ENCODE results near the gene RASA3.
A peak's percentile ranks its signal among the peaks of the same experiment; 100 is the strongest.

The RASA3 gene

DNA sequence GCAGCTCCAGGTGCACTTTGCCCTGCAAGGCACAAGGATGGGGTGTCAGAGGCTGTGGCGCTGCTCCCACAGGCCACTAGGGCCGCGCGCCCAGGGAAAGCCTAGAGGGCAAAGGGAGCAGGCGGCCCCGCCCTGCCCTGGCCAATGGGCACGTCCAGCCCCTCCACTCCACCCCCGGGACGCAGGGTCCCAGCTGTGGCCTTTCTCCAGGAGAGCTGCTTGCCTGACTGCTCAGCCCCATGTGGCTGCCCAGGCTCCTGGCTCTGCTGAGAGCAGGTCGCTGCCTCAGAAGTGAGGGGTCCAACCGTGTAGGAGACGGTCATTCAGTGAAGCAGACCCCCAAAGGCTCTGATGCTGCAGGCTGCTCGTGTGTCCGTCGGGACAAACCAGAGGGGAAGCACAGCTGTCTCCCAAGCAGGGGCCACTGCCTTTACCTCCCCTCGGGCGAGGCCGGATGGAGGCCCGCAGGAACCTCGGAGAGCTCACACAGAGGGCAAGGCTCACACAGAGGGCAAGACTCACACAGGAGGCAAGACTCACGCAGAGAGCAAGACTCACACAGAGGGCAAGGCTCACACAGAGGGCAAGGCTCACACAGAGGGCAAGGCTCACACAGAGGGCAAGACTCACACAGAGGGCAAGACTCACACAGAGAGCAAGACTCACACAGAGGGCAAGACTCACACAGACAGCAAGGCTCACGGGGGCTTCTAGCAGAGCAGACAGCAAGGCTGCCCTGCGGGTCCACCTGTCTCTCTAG is 102.4 kb downstream of the RASA3 start:
- in situ Hi-C loops (cut with HindIII; ENCODE audit: low pct_ligation_motif_present, low sequenced_read_pairs): loop anchor here (10.0 kb wide), 1 partner anchor 65 kb away; no protein-coding TSS in a partner anchor
- H3K4me3 ChIP-seq (ENCODE audit: low read depth, low read length): no peak overlapping the region
- H3K27ac ChIP-seq: no peak overlapping the region
- TF ChIP-seq, protein P1, sequence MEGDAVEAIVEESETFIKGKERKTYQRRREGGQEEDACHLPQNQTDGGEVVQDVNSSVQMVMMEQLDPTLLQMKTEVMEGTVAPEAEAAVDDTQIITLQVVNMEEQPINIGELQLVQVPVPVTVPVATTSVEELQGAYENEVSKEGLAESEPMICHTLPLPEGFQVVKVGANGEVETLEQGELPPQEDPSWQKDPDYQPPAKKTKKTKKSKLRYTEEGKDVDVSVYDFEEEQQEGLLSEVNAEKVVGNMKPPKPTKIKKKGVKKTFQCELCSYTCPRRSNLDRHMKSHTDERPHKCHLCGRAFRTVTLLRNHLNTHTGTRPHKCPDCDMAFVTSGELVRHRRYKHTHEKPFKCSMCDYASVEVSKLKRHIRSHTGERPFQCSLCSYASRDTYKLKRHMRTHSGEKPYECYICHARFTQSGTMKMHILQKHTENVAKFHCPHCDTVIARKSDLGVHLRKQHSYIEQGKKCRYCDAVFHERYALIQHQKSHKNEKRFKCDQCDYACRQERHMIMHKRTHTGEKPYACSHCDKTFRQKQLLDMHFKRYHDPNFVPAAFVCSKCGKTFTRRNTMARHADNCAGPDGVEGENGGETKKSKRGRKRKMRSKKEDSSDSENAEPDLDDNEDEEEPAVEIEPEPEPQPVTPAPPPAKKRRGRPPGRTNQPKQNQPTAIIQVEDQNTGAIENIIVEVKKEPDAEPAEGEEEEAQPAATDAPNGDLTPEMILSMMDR (IDR thresholded peaks at IDR 0.05; ENCODE audit: low read depth, low read length, missing control alignments): no peak
- no peak for DNase-seq
- no peaks in the 10 kb centered on the region for H3K27me3 ChIP-seq (replicated peaks)
- H3K36me3 ChIP-seq (replicated peaks): peaks cover 39% of the 10 kb centered on the region

DNA sequence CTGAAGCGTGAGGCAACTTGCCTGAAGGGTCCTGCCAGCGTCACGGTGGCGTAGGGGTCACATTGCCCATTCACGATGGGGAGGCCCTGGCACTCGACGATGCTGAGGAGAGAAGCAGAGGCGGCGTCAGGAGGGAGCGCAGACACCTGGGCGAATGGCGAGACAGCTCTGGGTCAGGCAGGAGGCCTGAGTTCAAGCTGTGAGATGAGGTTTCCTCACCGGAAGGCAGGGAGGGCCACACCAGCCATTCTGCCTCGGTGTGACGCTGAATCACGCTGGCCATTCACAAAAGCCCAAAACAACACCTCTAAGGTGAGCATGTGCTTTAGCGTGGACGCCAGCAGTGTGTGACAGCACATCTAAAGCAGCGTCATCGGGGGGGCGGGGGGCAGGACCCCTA is 104.6 kb downstream of the RASA3 start:
- Histone ChIP-seq H3K27ac (no peak overlapping the region), H3K27me3 (replicated peaks) (no peaks in the 10 kb centered on the region), H3K4me3 (ENCODE audit: low read depth, low read length) (no peak overlapping the region), H3K36me3 (replicated peaks) (peaks cover 56% of the 10 kb centered on the region)
- in situ Hi-C loops (cut with HindIII; ENCODE audit: low pct_ligation_motif_present, low sequenced_read_pairs): no loop called here
- TF ChIP-seq, protein P1 (IDR thresholded peaks at IDR 0.05; ENCODE audit: low read depth, low read length, missing control alignments): no peak
- DNase-seq: no peak

DNA sequence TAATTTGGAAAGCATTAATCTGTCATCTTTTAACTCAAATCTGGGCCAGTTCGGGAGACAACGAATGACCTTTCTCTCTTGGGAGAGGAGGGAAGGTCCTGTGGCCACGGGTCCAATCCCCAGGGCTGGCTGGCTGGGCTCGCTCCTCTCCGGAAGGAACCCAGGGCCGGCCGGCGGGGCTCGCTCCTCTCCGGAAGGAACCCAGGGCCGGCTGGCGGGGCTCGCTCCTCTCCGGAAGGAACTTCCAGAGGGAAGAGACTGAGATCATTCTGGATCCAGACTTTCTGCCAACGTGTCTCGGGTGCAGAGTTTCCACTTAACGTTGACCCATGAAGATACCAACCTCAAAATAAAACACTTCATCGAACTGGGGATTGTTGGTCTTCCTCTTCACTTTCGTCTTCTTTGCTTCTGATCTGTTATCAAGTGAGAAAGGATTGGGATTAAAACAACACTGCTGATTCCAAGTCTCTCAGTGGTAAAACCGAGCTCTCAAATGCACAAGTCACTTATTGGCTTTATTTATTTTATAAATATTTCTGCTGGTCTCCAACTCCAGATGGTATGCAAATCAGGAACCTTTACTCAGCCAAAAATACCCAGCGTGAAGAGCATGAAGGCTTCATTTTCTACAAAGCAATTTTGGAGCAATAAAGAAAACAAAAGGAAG is 105.2 kb downstream of the RASA3 start:
- Histone ChIP-seq H3K36me3 (replicated peaks) (peaks cover 62% of the 10 kb centered on the region), H3K4me3 (ENCODE audit: low read depth, low read length) (no peak overlapping the region), H3K27ac (peak overlapping the region; percentile 24), H3K27me3 (replicated peaks) (no peaks in the 10 kb centered on the region)
- in situ Hi-C loops (cut with HindIII; ENCODE audit: low pct_ligation_motif_present, low sequenced_read_pairs): no loop called here
- DNase-seq: no peak
- TF ChIP-seq, protein P1 (IDR thresholded peaks at IDR 0.05; ENCODE audit: low read depth, low read length, missing control alignments): no peak

DNA sequence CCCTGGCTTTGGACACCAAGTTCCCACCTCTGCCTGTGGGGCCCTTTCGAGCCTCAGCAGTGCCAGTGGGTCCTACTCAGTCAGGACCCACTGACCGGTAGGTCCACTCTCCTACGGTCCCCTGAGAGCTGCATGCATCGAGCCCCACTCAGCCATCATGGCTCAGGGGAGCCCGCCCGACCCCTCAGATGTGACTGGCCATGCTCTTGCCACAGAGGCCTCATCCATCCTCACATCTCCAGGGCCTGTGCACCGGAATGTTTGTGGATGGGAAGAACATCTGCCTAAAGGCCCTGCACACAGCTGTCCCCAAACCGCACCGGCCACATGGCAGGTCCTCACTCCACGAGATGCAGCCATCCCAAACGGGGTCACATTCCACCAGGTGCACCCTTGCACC is 105.9 kb downstream of the RASA3 start:
- in situ Hi-C loops (cut with HindIII; ENCODE audit: low pct_ligation_motif_present, low sequenced_read_pairs): no loop called here
- no peak for DNase-seq
- Histone ChIP-seq H3K27me3 (replicated peaks) (no peaks in the 10 kb centered on the region), H3K36me3 (replicated peaks) (peaks cover 70% of the 10 kb centered on the region), H3K27ac (peak overlapping the region; percentile 57), H3K4me3 (ENCODE audit: low read depth, low read length) (no peak overlapping the region)
- TF ChIP-seq, protein P1 (IDR thresholded peaks at IDR 0.05; ENCODE audit: low read depth, low read length, missing control alignments): no peak

DNA sequence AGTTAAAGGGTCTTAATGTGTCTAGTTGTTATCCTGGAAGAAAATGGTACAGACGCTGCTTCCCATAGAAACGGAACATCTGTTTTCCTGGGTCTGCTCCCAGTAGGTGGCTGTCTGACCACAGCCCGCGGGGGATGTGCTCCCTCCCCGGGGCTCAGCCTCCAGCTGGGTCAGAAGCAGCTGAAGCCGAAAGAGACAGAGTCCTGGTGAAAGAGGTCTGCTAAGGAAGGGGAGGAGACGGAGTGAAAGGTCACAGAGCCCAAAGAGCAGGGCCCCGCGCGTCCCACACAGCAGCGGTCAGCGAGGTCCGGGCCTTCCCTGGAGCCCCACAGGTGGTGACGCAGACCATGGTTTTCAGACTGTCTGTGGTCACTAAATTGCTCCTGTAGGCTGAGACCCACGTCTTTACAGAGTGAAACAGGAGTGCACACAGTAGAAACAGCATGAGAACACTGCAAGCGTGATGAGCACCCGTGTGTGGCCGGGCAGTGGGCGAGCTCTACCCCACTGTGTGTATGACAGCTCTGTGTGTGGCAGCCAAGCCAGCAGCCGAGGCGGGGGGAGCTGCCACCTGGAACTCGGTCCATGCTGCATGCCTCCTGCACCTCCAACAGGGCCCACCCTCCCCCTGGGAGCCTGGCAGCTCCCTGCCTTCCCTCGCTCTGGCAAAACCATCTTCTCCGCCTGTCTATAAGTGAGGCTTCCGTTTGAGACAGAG is 106.5 kb downstream of the RASA3 start:
- DNase-seq: peak; percentile 61
- no peak overlapping the region for H3K4me3 ChIP-seq (ENCODE audit: low read depth, low read length)
- TF ChIP-seq, protein P1 (IDR thresholded peaks at IDR 0.05; ENCODE audit: low read depth, low read length, missing control alignments): peak; percentile 44
- H3K27ac ChIP-seq: peak overlapping the region; percentile 57
- peaks cover 70% of the 10 kb centered on the region for H3K36me3 ChIP-seq (replicated peaks)
- in situ Hi-C loops (cut with HindIII; ENCODE audit: low pct_ligation_motif_present, low sequenced_read_pairs): no loop called here
- H3K27me3 ChIP-seq (replicated peaks): no peaks in the 10 kb centered on the region
